ENCODE data around the gene MYRF.

Gene MYRF

DNA sequence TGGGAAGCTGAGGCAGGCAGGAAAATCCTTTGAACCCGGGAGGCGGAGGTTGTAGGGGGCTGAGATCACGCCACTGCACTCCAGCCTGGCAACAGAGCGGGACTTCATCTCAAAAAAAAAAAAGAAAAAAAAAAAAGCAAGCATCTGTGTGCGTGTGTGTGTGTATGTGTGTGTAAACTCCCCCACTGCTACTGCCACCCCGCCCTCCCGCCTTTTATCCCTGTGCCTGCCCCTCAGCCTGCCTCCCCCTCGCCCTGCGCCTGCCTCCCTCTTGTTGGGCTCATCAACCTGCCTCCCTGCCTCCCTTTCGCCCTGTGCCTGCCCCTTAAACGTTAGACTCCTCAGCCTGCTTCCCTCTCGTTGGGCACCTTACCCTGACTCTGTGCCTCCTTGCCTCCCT lies 22.0 kb downstream of the MYRF start:
- in situ Hi-C loops (cut with MboI; ENCODE audit: low sequenced_read_pairs), result no loop called here

DNA sequence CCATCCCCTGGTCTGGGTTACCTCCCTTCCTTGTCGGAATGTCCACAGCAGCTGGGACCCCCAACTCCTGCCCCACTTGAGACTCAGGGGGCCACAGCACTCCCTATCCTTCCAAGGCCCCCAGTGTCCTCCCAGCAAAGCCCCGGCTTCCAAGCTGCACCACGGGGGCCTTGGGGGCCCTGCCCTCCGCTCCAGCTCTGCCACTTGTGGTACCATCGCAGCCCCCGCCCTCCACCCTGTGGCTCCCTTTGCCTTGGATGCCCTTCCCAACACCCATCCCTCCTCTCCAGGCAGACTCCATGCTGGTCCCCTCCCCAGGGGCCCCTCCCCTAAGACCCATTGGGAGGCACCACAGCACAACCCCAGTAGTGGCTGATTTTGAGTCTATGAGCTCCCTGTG lies 22.7 kb downstream of the MYRF start:
- in situ Hi-C loops (cut with MboI; ENCODE audit: low sequenced_read_pairs), result no loop called here

DNA sequence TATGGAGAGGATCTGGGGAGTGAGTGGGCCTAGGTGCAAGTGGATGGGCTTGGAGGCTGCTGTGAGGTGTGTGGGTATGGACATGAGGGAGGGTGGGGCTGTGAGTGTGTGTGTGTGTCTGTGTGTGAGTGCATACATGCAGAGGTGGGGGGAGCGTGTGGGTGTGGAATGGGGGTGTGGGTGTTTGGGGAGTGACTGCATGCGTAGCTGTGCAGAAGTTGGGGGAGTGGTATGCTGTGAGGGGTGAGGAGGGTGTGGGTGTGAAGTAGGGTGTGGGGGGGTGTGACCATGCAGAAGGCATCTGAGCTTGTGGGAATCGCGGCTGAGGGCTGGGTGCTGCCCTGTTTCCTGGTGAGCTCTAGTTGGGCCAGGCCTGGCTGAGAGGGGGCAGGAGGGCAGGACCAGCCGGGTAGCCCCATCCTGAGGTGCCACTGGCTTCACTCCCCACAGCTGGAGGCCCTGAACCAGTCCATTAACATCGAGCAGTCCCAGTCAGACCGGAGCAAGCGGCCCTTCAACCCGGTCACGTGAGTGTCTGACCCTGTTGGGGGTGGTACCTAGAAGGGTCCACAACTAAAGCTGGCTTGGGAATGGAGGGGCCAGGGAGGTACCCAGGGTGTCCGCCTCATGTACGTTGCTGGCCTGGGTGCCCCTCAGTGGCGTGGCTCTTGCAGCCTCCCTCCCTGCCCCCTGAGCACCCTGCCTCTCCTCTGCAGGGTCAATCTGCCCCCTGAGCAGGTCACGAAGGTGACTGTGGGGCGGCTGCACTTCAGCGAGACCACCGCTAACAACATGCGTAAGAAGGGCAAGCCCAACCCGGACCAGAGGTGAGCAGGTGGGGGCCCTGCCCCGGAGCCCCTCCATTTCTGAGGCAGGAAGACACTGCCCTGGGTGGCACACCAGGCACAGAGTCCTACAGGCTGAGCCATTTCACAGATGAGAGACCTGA lies 23.4 kb downstream of the MYRF start:
- in situ Hi-C loops (cut with MboI; ENCODE audit: low sequenced_read_pairs), result no loop called here

DNA sequence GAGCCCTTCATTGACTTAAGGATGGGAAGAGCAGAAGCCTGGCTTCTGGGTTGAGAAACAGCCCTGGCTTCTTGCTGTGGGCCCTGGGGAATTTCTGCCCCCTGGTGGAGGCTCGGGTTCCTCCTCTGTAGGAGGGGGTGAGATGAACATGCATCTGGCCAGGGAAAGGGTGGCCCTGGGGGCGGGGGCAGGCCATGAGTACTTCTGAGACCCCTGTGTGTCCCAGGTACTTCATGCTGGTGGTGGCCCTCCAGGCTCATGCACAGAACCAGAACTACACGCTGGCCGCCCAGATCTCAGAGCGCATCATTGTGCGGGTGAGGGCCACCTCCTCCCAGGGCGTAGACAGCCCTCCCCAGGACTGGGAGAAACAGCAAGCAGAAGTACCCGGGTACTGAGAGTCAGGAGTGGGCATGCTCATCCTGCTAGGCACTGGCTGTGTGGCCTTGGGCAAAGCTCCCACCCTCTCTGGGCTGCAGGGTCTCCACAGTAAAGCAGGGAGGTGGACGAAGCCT lies 24.2 kb downstream of the MYRF start:
- in situ Hi-C loops (cut with MboI; ENCODE audit: low sequenced_read_pairs), result no loop called here

DNA sequence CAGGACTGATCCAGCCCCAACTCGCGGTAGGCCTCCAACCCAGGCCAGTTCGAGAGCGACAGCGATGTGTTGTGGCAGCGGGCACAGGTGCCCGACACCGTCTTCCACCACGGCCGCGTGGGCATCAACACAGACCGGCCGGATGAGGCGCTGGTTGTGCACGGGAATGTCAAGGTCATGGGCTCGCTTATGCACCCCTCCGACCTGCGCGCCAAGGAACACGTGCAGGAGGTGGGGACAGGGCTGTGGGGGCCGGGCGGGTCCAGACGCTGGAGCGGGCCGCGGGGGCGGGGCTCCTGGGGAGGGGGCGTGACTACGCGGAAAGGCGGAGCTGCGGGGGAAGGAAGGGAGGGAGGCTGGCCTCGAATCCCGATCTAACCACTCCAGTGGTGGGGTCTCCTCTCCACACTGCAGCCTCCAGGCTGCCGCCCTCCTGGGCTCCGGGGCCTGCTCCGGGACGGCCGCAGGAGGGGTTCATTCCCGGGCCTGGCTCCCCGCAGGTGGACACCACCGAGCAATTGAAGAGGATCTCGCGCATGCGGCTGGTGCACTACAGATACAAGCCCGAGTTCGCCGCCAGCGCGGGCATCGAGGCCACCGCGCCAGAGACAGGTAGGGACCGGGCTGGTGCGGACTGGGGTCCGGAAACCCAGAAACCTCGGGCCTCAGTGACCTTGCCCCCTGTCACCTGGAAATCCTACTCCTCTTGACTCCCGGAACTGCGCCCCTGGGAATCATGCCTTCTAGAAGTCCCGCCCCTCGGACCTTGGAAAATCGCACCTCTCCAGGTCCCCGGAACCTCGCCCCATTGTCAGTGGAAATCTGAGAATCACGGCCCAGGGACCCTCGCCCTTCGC lies 25.0 kb downstream of the MYRF start:
- in situ Hi-C loops (cut with MboI; ENCODE audit: low sequenced_read_pairs), result no loop called here

DNA sequence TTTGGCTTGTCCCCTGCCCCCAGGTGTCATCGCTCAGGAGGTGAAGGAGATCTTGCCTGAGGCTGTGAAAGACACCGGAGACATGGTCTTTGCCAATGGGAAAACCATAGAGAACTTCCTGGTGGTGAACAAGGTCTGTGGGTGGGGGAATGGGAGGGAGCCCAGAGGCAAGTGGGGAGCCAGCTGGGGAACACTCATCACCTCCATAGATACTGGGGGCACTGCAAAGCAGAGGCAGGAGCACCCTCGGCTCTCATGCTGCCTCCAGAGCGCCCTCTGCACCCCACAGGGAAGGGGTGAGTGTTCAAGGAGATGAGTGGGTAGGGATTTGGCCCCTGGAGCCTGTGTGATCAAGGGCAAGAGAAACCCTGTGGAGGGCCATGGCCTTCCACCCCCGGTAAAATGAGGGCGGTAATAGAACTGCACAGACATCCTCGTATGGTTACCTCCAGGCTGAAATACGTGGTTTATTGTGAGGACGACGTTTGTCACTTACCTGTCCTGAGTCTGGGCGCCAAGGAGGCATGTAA lies 26.0 kb downstream of the MYRF start:
- in situ Hi-C loops (cut with MboI; ENCODE audit: low sequenced_read_pairs), result no loop called here

DNA sequence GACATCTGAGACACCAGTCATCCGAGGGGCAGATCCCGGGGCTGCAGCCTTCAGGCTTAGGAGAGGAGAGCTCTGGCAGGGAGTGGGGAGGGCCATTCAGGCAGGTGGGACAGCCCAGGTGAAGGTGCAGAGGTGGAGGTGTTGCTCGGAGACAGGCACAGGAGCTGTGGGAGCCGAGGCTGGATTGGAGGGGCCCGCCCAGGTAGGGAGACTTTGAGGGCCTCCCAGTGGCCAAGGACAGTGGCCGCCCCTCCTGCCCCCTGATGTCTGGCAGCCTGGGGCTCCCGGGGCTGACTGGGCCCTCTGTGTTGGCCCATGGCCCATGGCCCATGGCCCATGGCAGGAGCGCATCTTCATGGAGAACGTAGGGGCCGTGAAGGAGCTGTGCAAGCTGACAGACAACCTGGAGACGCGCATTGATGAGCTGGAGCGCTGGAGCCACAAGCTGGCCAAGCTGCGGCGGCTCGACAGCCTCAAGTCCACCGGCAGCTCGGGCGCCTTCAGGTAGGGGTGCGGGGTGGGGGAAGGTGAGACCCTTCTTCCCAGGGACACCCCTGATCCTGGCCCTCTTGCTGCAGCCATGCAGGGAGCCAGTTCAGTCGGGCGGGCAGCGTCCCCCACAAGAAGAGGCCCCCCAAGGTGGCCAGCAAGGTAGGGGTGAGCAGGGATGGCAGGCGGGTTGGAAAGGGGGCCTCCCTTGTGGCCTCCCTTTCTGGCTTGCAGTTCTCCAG lies 26.6 kb downstream of the MYRF start:
- in situ Hi-C loops (cut with MboI; ENCODE audit: low sequenced_read_pairs), result no loop called here

DNA sequence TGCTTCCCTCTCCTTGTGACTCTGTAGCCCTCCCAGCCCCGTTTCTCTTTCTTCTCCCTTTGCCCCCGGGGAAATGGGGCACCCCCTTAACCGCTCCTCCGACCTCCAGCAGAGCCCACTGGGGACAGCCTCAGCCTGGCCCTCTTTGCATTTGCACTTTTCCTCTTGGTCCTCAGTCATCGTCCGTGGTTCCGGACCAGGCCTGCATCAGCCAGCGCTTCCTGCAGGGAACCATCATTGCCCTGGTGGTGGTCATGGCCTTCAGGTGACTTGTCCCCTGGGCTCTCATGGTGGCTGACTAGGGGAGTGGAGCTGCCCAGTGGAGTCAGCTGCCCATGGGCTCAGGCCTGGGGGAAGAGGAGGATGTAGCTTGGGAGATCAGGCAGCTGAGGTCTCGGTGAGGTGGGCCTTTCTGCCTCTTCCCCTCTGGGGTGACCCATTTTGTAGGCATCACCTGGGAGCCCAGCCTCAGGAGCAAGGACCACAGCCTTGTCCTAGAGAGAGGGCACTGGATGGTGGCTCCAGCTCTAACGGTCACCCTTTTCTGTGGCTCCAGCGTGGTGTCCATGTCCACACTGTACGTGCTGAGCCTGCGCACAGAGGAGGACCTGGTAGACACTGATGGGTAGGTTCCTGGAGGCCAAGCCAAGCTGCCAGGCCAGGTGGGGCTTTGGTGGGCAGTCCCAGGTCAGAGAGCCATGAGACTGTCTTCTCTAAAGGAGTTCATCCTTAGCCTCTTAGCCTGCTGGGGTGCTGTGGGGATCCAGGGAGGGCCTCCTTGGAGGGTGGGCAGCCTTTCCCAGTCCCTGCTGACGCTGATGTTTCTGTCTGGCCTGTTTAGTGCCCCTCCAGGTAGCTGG lies 27.5 kb downstream of the MYRF start:
- in situ Hi-C loops (cut with MboI; ENCODE audit: low sequenced_read_pairs), result no loop called here

DNA sequence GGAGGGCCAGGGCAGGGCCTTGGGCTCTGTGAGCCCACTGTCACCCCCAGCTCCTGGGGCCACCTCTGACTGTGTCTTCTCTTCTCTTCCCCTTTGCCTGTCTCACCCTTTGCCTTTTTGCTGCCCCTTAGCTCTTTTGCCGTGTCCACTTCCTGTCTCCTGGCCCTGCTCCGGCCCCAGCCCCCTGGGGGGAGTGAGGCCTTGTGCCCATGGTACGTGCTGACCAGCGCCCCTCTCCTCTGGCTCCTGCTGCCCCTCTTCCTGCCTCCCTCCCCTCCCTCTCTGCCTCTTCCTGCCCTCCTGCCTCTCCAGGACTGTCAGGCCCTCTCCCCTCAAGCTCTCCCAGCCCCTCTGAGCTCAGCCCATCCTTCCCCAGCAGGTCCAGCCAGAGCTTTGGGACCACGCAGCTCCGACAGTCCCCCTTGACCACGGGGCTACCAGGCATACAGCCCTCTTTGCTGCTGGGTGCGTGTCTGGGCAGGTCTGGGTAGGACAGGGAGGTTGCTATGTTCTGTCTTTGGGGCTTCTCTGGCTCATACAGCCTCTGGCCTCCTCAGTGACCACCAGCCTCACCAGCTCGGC lies 28.2 kb downstream of the MYRF start:
- in situ Hi-C loops (cut with MboI; ENCODE audit: low sequenced_read_pairs), result no loop called here

DNA sequence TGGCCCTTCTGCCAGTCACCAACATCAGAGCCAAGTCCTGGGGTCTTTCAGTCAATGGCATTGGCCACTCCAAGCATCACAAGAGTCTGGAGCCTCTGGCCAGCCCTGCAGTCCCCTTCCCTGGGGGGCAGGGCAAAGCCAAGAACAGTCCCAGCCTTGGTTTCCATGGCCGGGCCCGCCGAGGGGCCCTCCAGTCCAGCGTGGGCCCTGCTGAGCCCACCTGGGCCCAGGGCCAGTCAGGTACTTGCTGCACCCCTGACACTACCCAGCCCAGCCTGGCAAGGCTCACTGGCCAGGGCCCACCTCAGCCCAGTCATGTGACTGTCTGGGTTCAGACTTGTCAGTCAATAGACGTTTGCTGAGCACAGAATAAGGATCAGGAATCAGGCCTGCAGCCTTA lies 29.1 kb downstream of the MYRF start:
- in situ Hi-C loops (cut with MboI; ENCODE audit: low sequenced_read_pairs), result no loop called here

DNA sequence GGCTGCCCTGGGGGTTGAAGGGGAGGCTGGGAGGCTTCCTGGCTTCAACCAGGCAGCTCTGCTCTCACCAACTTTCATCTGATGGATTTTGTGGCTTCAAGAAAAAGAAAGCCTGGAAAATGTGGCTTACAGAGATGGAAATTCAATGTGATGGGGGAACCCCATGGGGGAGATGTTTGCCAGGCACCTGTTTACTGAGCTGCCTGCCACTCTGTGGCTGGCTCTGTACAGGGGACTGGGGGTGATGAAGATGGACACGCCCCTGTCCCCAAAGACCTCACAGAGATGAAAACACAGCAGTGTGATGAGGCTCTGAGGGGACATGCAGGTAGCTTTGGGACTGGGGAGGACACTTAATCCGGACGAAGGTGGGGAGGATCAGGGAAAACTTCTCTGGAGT lies 29.9 kb downstream of the MYRF start:
- in situ Hi-C loops (cut with MboI; ENCODE audit: low sequenced_read_pairs), result no loop called here

DNA sequence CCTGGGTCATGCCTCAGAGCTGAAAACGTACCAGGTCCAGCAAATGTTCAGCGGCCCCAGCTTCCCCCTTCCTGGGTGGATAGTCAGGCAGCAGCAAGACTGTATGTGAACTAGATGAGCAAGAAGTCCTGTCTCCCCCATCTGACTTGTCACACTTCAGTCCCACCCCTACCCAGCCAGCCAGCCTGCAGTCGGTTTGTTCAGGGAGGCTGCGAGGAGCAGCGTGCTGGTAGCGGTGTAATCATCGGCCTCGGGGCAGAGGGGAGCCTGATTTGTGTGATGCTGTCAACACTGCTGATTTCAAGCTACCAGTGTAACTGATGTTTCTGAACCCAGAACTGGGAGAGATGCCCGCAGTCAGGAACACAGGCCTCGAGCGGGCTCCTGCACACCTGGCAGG lies 30.4 kb downstream of the MYRF start:
- in situ Hi-C loops (cut with MboI; ENCODE audit: low sequenced_read_pairs), result no loop called here

DNA sequence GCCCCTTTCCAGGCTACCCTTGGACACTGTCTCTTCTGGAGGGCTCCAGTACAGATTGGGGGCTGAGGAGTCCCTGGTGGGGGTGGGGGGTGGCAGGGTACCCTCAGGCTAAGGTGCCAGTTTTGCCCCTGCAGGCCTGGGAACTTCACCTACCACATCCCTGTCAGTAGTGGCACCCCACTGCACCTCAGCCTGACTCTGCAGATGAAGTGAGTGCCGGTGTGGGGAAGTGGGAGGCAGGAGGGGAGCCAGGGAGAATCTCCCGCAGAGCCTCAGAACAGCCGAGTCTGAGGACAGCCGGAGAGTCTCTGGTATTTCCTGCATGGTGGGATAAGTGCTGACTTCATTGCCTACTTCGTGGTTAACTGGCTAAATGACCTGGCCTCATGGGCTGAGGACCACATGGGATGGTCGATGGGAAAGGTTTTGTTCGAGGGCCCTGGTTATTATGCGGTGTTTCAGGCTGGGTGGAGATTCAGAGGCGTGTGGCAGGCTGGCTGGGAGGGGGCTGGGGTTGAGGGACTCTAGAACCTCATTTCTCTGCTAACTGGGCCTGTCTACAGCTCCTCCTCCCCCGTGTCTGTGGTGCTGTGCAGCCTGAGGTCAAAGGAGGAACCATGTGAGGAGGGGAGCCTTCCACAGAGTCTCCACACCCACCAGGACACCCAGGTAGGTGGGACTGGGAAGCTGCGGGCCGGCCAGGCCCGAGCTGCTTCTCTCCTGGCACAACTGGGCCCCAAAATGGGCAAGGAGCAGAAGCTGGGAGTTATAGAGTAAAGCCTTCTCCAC lies 31.5 kb downstream of the MYRF start:
- in situ Hi-C loops (cut with MboI; ENCODE audit: low sequenced_read_pairs), result no loop called here

DNA sequence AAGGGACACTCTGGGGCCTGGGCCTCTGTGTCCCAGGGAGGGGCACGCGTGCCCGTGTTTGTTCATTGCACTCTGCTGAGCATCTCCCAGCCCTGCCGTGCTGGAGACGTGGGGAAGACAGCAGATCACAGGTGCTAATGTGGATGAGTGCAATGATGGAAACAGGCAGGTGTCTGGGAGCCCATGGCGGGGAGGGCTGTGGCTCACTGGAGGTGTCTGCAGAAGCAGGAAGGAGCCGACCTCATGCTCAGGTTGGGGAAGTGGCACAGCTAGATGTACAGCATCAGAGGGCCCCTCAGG lies 32.0 kb downstream of the MYRF start:
- in situ Hi-C loops (cut with MboI; ENCODE audit: low sequenced_read_pairs), result no loop called here

DNA sequence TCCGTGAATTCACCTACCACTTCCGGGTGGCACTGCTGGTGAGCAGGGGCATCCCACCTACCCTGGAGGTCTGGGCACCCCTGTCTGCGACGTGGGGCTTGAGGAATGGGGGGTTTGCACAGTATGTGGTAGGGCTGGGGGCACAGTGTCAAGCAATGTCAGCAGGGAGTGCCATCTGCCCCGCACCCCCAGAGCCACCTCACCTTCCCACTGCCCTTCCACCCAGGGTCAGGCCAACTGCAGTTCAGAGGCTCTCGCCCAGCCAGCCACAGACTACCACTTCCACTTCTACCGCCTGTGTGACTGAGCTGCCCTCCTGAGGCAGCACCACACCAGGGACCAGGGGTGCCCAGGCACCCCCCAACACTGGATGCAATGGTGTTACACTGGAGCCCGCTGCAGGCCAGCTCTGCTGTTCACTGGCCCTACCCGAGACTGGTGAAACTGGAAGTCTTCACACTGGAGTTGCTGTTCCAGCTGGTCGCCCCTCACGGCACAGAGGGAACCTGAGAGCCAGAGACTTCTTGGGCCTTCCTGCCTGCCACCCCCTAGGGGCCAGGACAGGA lies 33.5 kb downstream of the MYRF start:
- in situ Hi-C loops (cut with MboI; ENCODE audit: low sequenced_read_pairs), result no loop called here

DNA sequence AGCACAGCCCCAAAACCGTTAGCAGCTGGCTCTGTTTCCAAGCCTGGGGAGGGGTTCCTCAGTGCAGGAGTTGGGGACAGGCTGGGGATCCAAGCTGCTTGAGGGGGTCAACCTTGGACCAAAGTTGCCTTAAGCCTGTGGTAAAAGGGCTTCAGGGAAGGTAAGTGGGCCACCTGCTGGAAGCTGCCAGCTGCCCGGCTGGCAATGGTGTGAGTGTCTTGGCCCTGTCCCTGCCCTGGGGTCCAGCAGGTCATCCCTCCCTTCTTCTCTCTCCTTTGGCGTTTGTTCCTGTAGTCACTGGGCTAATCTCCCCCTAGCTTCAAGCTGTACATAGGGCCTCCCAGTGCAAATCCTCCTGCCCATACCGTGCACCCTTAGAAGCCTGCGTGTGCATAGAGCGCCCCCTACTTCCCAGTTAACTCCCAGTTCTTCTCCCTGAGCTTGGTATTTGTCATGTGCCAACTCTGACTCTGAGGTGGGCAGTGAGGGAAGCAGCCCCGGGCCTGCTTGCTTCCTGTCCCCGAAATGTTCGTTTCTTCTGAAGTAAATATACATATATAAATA lies 35.6 kb downstream of the MYRF start:
- in situ Hi-C loops (cut with MboI; ENCODE audit: low sequenced_read_pairs), result no loop called here

DNA sequence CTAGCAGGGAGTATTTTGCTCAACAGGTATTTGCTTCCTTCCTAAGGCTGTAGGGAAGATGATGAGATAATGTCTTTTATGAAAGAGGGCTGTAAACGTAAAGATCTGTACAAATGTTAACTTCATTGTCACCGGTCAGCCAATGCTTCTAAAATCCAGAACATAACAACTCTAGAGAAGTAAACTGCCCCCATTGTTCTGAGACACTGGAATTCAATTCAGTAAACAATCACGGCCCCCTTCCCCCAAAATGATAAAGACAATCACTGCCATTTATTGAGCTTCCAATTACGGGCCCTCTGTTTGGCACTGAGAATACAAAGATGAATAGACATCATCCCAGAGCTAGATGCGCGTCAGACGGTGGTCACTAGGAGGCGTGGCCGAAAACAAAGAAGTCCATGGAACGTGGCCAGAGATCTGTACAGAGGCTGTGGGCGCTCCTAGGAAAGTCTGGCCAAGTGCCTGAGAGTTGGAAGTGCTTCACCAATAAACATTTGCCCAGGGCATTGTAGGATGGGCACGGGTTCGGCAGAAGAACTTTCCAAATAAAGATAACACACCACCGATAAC lies 39.4 kb downstream of the MYRF start:
- in situ Hi-C loops (cut with MboI; ENCODE audit: low sequenced_read_pairs), result no loop called here
